Measurements from ENCODE around the gene MICU1. TPM values are rescaled to one million over a fixed set of nuclear protein-coding genes. Genes with fewer than 3 reads are reported as not detected.
"Not testable (repeated sequence)": the region's sequence is repeated elsewhere in the genome, so short reads cannot be mapped to it uniquely, and the experiment has no call there.

Gene MICU1
- total and polyA plus RNA-seq, 2 donors from 2014 or later: 46.3 to 89.9 TPM

- no peak overlapping the region for H3K4me3 ChIP-seq (ENCODE audit: low read length in 3 of 3)
- H3K9me3 ChIP-seq (ENCODE audit: control insufficient read depth in 2 of 3, insufficient read depth in 1 of 3, low read length in 3 of 3): no peaks in the 10 kb centered on the region
- H3K36me3 ChIP-seq (ENCODE audit: control insufficient read depth in 2 of 3, insufficient read depth in 3 of 3, low read length in 3 of 3): peaks cover 0 to 17% (median 8%) of the 10 kb centered on the region in 3 donors
- intact Hi-C loops (cut with DNase I): no loop called here
- no peak overlapping the region for H3K27ac ChIP-seq (ENCODE audit: low read depth in 2 of 2, low read length in 2 of 2)
- no peaks in the 10 kb centered on the region for H3K4me1 ChIP-seq (ENCODE audit: control insufficient read depth in 2 of 3, insufficient read depth in 2 of 3, low read depth in 1 of 3, low read length in 3 of 3)
- no peaks in the 10 kb centered on the region for H3K27me3 ChIP-seq (ENCODE audit: control insufficient read depth, insufficient read depth, low read length)
- no peak overlapping the region for H3K9ac ChIP-seq (ENCODE audit: low read length in 3 of 3)
- DNase-seq (no peak), FAIRE-seq (no peak)
- TF ChIP-seq CTCF (IDR thresholded peaks at IDR 0.05; ENCODE audit: borderline replicate concordance, extremely low read depth, insufficient read depth): no peak
Observed at GRCh38 chr10:72477463-72477862, 148.4 kb downstream of the MICU1 start.

GRCh38 chr10:72472306-72472705 is 153.6 kb downstream of the MICU1 start:
- peaks cover 0 to 17% (median 15%) of the 10 kb centered on the region in 3 donors for H3K36me3 ChIP-seq (ENCODE audit: control insufficient read depth in 2 of 3, insufficient read depth in 3 of 3, low read length in 3 of 3)
- no peak overlapping the region for H3K27ac ChIP-seq (ENCODE audit: low read depth in 2 of 2, low read length in 2 of 2)
- no peaks in the 10 kb centered on the region for H3K9me3 ChIP-seq (ENCODE audit: control insufficient read depth in 2 of 3, insufficient read depth in 1 of 3, low read length in 3 of 3)
- FAIRE-seq (no peak), DNase-seq (no peak)
- no peak overlapping the region for H3K4me3 ChIP-seq (ENCODE audit: low read length in 3 of 3)
- no peaks in the 10 kb centered on the region for H3K4me1 ChIP-seq (ENCODE audit: control insufficient read depth in 2 of 3, insufficient read depth in 2 of 3, low read depth in 1 of 3, low read length in 3 of 3)
- TF ChIP-seq CTCF (IDR thresholded peaks at IDR 0.05; ENCODE audit: borderline replicate concordance, extremely low read depth, insufficient read depth): no peak
- no peaks in the 10 kb centered on the region for H3K27me3 ChIP-seq (ENCODE audit: control insufficient read depth, insufficient read depth, low read length)
- intact Hi-C loops (cut with DNase I): no loop called here
- H3K9ac ChIP-seq (ENCODE audit: low read length in 3 of 3): no peak overlapping the region

- H3K9ac ChIP-seq (ENCODE audit: low read length in 3 of 3): no peak overlapping the region
- FAIRE-seq: no peak
- peaks cover 0 to 15% (median 10%) of the 10 kb centered on the region in 3 donors for H3K36me3 ChIP-seq (ENCODE audit: control insufficient read depth in 2 of 3, insufficient read depth in 3 of 3, low read length in 3 of 3)
- DNase-seq: no peak
- H3K27me3 ChIP-seq (ENCODE audit: control insufficient read depth, insufficient read depth, low read length): no peaks in the 10 kb centered on the region
- no peaks in the 10 kb centered on the region for H3K9me3 ChIP-seq (ENCODE audit: control insufficient read depth in 2 of 3, insufficient read depth in 1 of 3, low read length in 3 of 3)
- no peak overlapping the region for H3K4me3 ChIP-seq (ENCODE audit: low read length in 3 of 3)
- H3K4me1 ChIP-seq (ENCODE audit: control insufficient read depth in 2 of 3, insufficient read depth in 2 of 3, low read depth in 1 of 3, low read length in 3 of 3): no peaks in the 10 kb centered on the region
- H3K27ac ChIP-seq (ENCODE audit: low read depth in 2 of 2, low read length in 2 of 2): no peak overlapping the region
- intact Hi-C loops (cut with DNase I): no loop called here
- no peak for TF ChIP-seq CTCF (IDR thresholded peaks at IDR 0.05; ENCODE audit: borderline replicate concordance, extremely low read depth, insufficient read depth)
Observed at GRCh38 chr10:72470666-72471065, 155.2 kb downstream of the MICU1 start.

- intact Hi-C loops (cut with DNase I); H3K9me3 ChIP-seq (ENCODE audit: control insufficient read depth in 2 of 3, insufficient read depth in 1 of 3, low read length in 3 of 3); DNase-seq; H3K9ac ChIP-seq (ENCODE audit: low read length in 3 of 3); H3K4me1 ChIP-seq (ENCODE audit: control insufficient read depth in 2 of 3, insufficient read depth in 2 of 3, low read depth in 1 of 3, low read length in 3 of 3); FAIRE-seq; H3K27ac ChIP-seq (ENCODE audit: low read depth in 2 of 2, low read length in 2 of 2); H3K27me3 ChIP-seq (ENCODE audit: control insufficient read depth, insufficient read depth, low read length); H3K4me3 ChIP-seq (ENCODE audit: low read length in 3 of 3); H3K36me3 ChIP-seq (ENCODE audit: control insufficient read depth in 2 of 3, insufficient read depth in 3 of 3, low read length in 3 of 3): not testable (repeated sequence)
Observed at GRCh38 chr10:72467064-72467463, 158.8 kb downstream of the MICU1 start.

Data from kidney (tissue), 14 donors.